Stimulated activated CD8-positive, alpha-beta memory T cell treated with anti-CD3 and anti-CD28 coated beads, Interleukin-2, amount 100 ng/mL, for 48 hours (primary cell): ENCODE results near the gene ST6GAL1.
"Not testable (repeated sequence)": the region's sequence is repeated elsewhere in the genome, so short reads cannot be mapped to it uniquely, and the experiment has no call there.

Experiments
- DNase-seq, 2 donors: peaks; one replicate each; pipeline ENCODE4 v3.0.0-alpha.2; 2020; ENCODE audit warnings: low read depth in 2 of 2

Gene ST6GAL1

DNA sequence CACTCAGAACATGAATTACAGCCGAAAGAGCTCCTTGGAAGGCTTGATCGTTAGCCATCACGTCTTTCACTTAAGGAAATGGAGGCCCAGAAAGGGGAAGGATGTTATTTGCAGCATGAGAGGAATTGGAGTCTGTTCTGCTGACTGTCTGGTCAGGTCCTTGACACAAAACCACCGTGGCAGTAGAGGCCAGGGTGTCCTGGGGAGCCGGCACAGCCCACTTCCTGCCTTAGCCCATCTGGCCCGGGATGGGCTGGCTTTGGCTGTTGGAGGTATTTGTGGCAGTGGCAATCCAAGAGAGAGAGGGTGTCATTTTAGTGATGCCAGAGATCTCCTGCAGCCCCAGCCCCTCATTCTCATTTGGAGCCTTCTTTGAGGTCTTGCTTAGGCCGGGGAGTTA is 37.4 kb downstream of the ST6GAL1 start:
- no peak for DNase-seq

DNA sequence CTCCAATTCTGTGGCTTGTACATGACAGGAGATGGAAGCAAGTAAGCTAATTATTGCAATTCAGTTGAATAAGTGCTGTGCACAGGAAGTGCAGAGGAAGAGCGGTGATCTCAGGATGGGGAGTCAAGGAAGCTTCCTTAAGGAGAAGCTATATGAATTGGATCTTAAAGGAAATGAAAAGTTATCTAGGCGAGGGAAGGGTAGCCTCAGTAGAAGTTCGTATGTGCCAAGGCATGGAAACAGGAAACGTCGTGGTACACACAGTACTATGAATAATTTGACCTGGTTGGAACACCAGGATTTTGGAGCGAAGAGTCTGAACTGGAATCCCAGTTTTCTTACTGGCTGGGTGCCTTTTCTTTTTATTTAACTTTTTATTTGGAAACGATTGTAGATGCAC is 39.3 kb downstream of the ST6GAL1 start:
- DNase-seq, result no peak

DNA sequence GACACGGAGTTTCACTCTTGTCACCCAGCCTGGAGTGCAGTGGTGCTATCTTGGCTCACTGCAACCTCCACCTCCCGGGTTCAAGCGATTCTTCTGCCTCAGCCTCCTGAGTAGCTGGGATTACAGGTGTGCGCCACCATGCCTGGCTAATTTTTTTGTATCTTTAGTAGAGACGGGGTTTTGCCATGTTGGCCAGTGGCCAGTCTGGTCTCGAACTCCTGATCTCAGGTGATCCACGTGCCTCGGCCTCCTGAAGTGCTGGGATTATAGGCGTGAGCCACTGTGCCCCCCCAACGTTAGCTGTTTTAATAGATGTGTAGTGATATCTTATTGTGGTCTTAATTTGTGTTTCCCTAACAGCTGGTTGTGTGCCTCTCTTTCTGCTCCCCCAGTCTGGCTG is 40.8 kb downstream of the ST6GAL1 start:
- not testable (repeated sequence) for DNase-seq

DNA sequence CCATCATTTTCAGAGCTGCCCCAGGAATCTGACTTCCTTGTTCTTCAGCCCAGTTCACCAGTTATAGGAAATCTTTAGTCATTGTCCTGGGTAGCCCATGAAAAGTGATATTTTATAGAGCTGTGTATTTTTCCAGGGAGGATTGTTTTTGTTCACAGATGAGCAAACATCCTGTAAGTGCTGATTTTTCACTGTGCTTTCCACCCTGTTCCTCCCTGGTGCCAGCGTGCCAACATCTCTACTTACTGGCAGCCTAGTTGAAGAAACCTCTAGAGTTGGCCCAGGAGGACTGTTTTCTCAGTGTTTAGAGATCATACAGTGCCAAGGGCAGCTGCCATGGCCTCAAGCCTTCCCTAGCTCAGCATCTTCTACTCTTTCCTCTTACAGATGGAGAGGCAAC is 41.3 kb downstream of the ST6GAL1 start:
- no peak for DNase-seq

DNA sequence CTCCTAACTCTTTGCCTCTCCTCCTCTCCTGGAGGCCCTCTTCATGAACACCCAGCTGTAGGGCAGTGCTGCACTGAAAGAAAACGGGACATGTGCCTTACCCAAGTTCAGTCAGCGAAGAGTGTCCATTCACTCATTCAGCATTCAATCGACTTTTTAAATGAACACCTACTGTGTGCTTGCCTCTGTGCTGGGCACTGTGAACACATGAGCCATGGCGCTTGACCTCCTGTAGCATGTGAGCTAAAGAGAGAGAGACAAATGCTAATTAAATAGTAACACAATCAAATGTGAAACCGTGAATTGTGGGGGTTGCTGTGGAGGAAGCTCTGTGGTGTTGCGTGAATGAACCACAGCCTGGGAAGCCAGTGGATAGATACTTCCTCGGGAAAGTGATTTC is 43.4 kb downstream of the ST6GAL1 start:
- no peak for DNase-seq

DNA sequence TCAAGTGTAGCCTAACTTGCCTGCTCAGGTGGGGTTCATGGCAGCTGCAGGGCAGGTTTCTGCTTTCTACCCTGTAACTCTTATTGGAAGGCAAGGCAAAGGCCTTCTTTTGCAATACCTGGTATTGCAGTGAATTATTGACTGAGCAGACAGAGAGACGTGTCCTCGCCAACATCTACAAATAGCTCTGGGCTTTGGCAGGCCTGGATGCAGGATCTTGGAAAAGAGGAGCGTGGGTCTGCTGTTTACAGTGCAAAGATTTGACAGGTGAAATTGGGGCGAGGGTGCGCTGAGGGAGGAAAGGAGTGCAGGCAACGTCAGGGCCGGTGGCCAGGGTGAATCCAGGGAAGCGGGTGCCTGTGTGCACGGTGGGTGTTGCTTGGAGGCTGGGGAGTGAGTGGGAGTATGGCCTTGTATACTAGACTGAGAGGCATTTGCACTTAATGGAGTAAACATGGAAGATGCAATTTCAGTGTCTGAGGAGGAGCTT is 44.5 kb downstream of the ST6GAL1 start:
- DNase-seq, result no peak

DNA sequence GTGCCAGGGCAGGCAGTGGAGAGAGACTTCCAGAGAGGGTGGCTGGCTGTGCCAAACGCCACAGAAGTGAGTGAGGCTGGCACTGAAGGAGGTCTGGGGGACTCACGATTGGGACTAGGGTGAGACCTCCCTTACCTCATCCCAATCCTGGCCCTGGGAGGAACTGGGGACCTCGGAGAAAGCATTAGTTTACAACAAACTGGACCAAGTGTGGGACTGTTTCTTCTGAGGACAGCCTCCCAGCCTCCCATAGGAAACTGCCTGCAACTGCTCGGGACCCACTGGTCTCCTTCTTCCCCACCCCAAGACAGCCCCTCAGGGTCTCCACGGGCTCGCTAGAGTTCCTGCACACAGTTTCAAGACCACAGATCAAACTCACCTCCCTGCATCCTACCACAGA is 45.4 kb downstream of the ST6GAL1 start:
- no peak for DNase-seq

DNA sequence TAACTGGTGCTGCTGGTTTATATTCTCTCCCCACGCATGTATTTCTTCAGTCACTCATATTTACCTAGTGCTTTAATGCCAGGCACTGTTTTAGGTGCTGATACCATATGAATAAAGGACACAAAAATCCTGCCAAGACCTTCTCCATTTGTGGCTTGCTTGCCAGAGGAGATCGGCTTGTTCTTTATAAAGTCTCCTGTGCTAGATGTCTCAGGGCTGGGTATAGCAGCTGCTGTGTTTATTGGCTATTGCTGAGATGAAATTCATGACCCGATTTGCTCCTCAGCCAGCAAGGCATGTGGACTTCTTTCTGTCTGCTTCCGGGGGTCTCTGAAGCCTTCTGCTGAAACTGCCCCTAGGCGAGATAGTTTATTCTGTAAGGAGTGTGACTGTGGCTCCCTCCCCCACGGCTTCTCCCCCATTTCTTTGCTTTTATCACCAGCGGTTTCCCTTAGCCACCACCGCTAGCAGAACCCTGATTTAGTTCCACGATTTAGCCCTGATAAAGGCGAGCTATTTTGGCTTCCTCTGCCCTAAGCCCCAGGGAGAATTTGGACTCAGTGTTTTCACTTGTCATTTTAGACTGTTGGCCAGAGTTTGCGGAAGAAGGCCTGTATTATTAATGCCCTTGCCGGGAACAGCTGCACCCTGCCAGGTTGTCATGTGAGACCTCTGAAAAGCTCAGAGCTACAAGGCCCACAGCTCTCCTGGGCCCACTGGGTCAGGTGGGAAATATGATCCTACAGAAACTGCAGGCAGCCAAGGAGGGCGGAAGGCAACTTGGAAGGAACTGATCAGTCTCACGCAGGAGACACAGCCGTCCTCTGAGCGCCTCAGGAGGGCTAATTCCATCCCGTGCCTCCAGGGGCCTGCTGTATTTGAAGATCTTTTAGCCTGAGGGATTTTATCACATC is 46.8 kb downstream of the ST6GAL1 start:
- no peak for DNase-seq

DNA sequence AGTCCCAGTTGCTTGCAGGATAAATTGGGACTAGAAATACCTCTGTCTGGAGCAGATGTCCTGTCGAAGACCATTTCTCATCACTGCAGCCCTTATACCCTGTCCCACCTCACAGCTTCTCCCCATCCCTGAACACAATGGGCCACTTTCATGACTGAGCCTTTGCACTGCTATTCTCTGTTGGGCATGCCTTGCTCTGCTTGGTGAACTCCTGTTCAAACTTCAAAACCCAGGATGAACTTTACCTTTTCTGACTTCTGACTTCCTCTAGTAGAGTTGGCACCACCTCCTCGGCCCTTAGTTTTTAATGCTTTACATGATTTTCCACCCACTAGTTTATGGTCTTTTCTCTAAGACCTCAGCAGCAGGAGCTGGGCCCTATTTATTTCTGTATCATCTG is 48.4 kb downstream of the ST6GAL1 start:
- no peak for DNase-seq

DNA sequence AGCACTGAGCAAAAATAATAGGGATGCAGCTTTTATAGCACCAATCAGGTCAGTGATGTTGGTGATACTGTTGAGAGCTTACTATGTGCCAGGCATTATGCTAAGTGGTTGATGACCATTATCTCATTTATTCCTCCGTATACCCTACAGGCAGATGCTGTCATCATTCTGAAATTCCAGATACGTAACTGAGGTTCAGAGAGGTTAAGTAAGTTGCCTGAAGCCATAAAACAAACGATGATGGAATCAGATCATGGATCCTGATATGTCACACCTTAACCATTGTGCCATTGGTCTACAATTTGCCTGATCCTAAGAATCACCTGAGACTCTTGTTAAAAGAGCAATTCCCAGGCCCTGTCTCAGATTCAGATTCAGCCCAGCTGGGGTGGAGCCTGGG is 49.5 kb downstream of the ST6GAL1 start:
- DNase-seq, result no peak

DNA sequence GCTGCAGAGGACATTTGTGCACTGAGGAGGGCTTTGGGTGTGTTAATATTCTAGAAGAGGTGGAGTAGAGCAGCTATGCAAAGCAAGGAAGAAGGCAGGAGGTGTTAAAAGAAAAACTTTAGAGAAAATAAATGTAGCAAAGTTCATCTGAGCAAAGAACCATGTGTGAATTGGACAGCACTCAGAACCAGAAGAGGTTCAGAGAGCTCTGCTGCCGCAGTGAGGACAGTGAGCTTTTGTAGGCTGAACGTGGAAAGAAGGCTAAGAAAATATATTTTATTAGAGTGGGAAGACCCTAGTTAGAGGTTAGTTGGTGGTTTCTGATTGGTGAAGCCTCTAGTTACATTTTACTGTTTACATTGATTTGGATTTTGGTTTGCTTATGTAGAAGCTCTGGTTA is 50.7 kb downstream of the ST6GAL1 start:
- DNase-seq, result no peak

DNA sequence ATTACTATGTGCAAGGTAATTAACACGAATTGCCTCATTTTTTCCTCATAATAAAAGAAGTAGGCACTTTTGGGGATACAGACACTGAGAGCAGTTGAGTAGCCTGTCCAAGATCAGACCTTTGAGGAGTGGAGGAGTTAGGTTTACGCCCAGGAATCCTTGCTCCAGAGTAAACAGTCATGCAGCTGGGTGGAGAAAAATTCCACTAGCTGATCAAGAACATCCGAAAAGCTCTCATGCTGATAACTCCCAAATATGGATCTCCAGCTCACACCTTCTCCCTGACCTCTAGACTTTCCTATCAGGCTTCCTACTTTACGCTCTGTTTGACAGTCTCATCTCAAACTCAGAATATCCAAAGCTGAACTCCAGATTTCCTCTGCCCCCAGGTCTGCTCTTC is 53.3 kb downstream of the ST6GAL1 start:
- DNase-seq, result no peak

DNA sequence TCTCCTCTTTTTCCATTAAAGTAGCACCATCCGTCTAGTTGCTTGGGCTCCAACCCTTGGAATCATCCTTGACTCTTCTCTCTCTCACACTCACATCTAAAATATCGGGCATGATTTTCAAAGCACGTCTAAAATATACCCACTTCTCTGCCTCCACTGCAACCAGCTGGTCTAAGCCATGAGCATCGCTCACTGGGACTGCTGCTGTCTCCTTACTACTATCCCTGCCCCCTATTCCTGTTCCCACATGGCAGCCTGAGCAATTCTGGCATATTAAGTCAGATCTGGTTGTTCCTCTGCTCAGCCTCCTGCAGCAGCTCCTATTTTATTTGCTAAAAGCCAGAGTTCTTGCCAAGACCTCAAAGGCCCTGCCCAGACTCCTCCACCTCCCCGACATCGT is 53.7 kb downstream of the ST6GAL1 start:
- DNase-seq, result no peak

DNA sequence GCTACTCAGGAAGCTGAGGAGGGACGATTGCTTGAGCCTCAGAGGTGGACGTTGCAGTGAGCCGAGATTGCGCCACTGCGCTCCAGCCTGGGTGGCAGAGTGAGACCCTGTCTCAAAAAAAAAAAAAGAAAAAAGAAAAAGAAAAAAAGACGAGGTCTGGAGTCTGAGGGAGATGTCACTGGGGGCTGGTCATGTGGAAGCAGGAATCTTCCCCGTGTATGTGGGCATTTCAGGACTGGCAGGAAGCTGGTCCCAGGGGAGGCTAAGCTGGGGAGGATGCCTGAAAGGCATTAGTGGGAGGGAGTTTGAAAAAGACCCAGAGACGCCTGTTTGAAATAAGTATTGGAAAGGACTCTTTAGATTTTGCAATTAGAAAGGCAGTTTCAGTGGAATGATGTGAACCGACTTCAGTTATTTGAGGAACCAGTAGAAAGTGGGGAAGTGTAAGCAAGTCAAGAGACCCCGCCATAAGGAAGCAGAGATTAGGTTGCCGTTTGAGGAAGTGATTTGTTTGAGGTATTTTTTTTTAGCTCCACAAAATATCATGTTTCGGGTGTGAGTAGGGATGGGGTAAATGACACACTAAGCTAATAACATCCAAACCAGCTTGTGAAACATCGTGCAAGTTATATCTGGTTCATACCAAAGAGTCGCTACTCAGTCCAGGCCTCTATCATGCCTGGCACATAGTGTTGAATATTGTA is 55.5 kb downstream of the ST6GAL1 start:
- no peak for DNase-seq

DNA sequence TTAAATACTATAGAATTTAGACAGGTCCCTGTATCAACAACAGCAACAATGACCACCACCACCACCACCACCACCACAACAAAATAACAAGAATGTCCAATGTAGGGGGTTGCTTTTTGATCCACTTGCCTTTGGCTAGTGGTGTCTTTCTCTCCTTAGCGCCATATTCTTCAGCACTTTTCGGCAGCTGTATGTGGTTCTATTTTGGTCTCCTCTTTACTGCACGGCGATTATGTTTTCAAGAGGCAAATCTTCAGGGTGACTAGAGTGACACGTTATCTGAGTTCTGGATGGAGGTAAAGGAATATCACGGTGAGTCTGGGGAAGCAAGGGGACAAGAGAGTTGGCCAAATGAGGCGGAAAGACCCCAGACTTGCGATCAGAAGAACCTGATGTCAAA is 56.1 kb downstream of the ST6GAL1 start:
- DNase-seq, result no peak

DNA sequence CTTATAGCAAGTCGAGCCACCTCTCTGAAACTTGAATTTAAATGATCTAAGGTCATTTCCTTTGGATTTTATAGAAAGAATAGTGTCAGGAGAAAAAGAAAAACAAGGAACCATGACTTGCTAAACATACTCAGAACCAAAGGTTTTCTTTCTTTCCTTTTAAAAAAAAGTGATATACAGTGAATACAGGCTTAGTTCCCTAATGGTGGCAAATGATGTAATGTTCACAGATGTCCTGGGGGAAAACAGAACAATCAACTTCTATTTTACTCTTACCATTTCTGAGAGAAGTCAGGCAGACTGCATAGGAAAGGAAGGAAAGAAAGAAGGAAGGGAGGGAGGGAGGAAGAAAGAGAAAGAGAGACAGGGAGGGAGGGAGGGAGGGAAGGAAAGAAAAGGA is 56.5 kb downstream of the ST6GAL1 start:
- no peak for DNase-seq

DNA sequence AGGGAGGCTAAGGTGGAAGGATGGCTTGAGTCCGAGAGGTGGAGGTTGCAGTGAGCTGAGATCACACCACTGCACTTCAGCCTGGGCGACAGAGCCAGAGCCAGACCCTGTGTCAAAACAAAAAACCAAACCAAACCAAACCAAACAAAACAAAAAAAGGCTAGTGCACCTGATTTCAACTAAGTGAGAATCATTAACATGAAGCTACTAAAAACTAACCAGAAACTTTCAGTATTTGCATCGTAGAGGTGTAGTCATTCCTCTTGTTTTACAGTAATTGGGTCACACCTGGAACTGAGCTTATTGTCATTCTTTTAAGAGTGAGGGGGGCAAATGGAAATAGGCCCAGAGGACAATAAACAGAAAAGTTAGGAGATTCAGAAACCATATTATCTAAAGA is 58.5 kb downstream of the ST6GAL1 start:
- DNase-seq, result no peak

DNA sequence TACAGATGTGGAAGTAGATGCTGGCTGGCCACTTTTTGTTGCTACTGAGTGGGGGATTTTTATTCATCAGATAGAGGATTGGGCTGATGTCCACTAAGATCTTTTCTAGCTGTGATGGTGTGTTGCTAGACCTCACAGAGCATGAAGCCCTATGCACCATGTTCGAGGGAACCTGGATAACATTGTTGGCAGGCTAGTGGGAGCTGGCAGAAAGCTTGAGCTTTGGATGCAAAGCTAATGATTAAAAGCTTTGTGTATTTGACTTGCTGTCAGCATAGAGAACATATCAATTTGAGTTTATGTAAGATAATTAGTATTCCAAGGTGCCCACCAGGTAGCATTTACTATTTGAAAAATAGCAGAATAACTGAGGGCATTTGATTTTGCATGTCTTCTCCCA is 59.1 kb downstream of the ST6GAL1 start:
- no peak for DNase-seq

DNA sequence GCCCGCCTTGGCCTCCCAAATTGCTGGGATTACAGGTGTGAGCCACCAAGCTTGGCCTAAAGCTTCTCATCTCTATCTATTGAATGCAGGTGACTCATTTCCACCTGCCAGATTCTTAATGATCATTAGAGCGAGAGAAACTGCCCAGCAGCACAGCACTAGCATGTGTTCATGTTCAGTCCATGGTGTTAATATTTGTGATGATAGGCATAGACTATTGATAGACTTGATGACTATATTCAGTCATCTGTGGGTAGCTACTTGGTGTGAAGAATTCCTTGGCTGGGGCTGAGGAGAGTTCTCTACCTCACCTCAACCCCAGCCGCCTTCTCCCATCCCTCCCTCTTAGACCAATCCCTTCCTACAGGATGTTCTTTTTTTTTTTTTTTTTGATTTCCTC is 60.0 kb downstream of the ST6GAL1 start:
- DNase-seq, result no peak

DNA sequence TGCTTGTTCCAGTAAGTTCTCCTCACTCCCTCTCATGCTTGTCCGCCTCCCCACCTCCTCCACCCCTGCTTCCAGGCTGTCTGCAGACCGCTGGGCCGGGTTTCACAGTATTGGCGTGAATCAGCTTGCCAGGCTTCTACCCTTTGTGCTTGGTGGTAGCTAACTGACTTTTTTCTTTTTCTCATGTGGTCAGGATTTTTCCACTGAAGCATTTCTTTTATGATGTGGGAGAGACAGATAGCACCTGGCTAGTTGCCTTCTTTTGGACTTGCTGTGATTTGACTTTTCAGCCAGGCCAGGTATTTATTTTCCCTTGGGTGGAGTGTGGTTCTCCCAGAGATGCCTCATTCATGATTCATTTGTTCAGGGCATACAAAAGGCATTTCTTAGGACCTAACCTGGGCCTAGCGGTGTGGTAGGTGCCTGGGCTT is 60.6 kb downstream of the ST6GAL1 start:
- no peak for DNase-seq

DNA sequence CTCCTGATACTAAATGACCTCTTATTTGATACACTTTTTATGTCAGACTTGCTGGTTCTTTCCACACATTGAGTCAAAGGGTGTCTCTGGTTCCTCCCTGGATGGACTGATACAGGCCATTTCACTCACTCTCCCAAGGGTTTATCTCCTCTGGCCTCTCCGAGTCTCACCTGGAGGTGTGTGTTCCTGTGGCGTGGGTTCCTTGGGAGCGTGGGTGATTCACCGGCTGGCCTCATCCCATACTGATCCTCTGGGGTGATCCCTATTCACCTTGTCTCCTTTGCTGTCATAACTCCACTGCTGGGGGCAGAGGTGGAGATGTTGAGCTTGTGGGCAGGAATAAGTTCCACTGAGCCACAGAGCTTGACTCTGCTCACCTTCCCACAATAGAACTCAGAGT is 61.1 kb downstream of the ST6GAL1 start:
- no peak for DNase-seq

DNA sequence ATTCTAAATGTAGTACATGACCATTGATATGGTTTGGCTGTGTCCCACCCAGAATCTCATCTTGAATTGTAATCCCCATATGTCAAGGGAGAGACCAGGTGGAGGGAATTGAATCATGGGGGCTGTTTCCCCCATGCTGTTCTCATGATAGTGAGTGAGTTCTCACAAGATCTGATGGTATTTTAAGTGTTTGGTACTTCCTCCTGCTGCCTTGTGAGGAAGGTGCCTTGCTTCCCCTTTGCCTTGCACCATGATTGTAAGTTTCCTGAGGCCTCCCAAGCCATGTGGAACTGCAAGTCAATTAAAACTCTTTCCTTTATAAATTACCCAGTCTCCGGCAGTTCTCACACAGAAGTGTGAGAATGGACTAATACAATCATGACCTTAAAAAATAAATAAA is 61.8 kb downstream of the ST6GAL1 start:
- DNase-seq, result not testable (repeated sequence)

DNA sequence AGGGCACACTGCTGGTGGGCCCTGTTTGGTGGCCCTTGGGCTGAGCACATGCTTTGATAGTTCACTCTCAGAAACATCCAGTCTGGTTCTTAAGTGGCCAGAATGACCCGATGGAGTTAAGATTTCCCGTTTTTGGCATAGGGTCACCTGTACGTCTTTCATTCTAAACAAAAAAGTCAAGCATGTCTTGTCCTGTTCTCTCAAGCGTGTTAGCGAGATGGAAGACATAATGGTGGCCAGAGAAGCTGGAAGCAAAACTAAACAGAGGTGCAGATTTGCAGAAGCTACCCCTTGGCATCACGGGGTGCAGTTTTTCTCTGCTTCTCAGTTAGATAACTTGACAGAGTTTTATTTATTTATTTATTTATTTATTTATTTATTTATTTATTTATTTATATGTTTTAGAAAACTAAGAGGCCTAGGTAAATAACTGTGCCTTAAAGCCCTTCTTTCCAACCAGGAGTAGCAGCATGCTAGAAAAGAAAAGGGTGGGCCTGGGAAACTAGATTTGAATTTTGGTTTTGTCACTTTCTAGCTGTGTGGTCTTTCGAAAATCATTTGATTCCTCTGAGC is 63.0 kb downstream of the ST6GAL1 start:
- DNase-seq, result no peak
